Limb (tissue), 2 donors: ENCODE data around the gene DSN1.

Source experiments
- DNase-seq, 2 donors: peaks; one replicate each; pipeline ENCODE4 v3.0.0-alpha.2; 2016; ENCODE audit errors: extremely low spot score in 2 of 2

Gene DSN1

GRCh38 chr20:36795691-36796090, 22.1 kb upstream of the DSN1 start:
- no peak for DNase-seq

DNA sequence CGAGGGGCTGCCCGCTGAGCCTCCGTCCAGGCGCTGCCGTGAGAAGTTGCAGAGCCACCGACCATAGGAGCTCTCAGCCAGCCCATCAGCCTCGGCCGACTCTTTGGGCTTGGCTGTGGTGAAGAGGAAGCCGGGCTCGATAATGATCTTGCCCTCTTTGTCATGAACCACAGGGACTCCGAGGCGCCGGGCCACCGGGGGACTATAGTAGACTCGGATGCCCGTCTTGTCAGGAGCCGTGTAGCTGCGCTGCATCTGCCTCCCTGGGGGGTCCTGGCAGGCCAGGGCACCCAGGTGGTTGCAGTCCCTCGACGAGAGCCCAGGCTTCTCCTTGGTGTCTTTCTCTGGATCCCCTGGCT, 20.5 kb upstream of the DSN1 start:
- no peak for DNase-seq

DNA sequence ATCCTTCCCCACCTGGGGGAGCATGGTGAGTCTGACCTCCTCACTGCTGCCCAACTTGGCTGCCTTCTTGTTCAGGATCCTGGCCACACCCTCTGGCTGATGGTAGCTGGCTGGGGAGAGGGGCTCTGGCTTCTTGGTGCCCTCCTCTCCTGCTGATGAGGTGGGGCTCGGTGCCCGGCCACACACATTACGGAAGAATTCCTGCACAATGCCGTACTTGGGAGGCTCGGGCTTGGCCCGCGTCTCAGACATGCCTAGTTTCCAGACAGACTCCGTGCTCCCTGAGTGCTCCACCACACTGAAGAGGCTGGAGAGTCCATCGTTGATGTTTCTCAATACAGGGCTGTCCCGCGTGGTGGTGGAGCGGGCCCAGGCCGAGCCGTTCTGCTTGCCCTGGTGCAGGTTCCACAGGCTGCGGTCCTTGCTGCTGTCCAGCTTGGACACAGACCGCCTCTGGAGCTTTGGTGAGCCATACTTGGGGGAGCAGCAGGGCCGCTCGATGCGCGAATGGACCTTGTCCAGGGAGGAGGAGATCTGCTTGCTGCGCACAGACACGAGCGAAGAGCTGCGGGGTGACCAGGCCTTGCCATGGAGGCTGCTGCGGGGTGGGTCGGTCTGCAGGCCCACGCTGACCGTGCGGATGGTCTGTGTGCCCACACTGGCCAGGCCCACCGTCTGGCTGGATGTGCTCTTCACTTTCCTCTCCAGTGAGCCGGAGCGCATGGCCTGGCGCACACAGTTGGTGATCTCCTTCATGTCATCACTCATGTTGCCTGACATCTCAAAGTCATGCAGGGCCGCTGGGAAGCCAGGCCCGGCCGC, 19.9 kb upstream of the DSN1 start:
- DNase-seq, result no peak

GRCh38 chr20:36792422-36792821, 18.9 kb upstream of the DSN1 start:
- no peak for DNase-seq

GRCh38 chr20:36791862-36792261, 18.3 kb upstream of the DSN1 start:
- DNase-seq, result no peak

GRCh38 chr20:36786663-36787062, 13.1 kb upstream of the DSN1 start:
- no peak for DNase-seq

GRCh38 chr20:36786246-36786645, 12.7 kb upstream of the DSN1 start:
- DNase-seq, result no peak

DNA sequence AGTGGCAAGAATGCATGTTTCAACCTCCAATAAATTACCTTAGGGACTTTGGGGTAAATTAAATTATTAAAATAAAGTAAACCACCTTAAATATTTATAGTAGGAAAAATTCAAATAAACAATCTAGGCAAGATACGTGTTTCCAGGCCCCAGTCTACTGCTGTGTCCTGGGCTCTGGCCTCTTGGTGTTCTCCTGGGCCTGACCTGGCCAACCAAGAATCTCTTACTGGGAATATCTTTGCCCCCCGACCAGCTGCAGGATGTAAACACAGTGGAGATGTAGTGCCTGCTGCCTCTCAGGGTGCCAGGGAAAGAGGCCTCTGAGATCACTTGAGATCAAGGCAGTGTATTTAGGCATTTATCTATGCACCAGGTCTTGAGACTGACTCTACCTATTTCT, 11.7 kb upstream of the DSN1 start:
- DNase-seq, result no peak

GRCh38 chr20:36784900-36785299, 11.3 kb upstream of the DSN1 start:
- DNase-seq, result no peak

- no peak for DNase-seq
These were observed 10.6 kb upstream of the DSN1 start for GRCh38 chr20:36784116-36784515.

- DNase-seq, result no peak
These were observed 6.1 kb upstream of the DSN1 start for GRCh38 chr20:36779656-36780025.

DNA sequence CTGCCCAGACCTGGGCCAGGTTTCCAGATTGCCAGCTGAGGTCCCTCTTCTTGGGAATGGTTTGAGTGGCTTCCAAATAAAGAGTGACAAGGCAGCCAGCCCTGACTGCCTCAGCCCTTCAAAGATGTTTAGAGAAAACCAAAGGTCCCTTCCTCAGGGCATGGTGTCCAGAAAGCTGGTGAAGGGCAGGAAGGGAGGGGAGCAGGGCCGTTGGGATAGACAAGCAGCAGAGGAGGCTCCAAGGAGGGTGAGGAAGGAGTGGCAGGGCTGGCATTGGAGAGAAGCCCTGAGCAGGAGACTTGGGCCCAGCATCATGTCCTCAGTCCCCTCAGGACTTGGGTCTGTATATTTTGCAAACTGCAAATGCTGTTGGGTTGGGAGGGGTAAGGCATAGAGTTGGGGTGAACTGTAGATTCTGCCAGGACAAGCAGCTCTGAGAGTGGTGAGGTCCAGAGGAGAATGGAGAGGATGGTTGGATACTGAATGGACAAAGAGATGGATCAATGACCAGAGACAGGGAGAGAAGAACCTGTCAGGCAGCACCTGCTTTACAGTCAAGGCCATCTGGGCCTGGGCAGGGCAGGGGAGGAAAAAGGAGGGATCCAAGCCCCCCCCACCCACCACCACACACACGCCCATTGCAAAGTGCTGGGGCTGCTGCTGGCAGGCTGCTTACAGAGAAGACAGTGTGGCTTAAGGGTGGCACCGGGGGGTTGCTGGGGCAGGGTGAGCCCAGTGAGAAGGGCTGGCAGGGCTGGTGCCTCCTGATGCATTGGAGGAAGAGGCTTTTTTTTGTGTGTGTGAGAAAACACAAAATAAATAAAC, 5.5 kb upstream of the DSN1 start:
- no peak for DNase-seq

GRCh38 chr20:36777576-36777975, 4.0 kb upstream of the DSN1 start:
- DNase-seq, result no peak

DNA sequence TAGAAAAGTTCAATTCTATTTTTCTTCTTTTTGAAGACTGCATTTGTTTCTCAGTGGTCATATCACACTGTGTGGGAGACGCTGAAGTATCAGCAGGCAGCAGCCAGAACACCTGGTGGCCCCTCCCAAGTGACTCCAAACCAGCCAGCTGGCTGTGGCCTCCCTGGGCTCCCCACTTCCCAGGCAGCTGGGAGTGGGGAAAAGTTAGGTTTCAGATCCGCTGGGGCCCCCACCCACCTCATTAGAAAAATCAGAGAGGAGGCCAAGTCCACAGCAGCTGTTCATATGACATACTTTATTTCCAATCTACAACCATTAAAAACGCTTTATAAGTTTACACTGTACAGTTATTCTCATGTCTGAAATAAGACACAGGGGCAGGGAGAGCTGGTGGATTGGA, 3.6 kb upstream of the DSN1 start:
- DNase-seq, result peak in 1 of 2 donors; percentile 38

GRCh38 chr20:36775826-36776225, 2.3 kb upstream of the DSN1 start:
- no peak for DNase-seq

DNA sequence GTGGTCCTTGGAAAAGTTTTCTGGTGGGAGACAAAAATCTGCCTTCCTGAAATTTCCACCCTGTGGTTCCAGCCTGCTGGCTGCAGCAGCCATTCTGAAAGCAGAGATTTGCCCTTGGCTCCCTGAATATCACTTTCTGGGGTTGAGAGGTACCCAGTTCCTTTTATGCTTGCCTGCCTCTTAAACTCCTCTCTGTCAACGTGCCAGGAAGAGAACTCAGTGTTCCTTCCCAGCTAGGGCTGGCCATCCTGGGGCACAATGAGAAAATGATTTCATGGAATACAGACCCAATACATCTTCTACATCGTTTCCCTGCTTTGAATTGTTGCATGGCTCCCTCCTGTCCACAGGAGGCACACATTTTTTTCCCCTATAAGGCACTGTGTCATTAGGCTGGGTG, 1.6 kb upstream of the DSN1 start:
- no peak for DNase-seq

DNA sequence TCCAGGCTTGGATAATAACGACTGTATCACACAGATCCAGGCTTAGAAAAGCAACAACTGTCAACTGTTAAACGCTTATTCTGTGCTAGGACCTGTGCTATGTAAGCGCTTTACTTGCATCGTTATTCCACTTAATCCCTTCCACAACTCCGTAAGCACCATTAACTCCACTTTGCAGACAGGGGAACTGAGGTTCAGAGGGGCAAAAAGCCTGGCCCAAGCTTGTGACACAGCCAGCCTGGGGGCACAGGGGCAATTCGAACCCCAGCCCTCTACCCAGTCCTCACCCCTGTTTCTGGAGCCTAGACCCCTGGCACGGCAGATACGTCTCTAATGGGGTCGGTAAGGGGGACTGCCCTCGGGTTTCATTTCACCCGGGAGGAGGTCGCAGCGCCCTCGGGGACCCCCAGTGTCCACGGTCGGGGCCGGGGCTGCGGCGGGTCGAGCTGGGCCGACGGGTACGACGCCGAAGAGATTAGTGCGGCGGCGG, 411 bp downstream of the DSN1 start:
- DNase-seq, result no peak

GRCh38 chr20:36770680-36771079, 2.9 kb downstream of the DSN1 start:
- DNase-seq, result no peak

DNA sequence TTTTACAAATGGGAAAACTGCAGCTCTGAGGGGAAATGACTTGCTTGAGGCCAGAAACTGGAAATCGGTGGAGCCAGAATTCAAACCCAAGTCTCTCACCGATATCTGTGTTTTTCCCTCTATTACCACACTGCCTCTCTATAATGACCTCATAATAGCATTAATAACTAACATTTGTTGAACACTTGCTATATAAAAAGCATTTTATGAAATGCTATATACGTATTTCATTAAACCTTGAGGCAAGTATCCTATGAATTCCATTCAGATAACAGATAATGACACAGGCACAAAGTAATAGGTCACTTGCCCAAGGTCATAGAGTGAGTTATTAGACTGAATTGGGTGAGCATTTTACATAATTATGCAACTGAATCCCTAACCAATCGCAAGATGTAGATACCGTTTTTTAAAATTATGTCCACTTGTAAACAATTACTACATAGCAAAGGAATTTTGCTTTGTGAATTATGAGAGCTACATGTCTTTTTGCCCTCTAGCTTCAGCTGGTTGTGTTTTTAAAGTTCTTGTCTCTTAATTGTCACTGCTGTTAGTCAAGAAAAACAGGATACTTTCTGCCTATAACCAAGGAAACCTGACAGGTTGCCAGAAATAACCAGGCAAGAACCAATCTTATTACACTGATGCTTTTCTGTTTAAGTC, 4.7 kb downstream of the DSN1 start:
- DNase-seq, result no peak

- DNase-seq, result no peak
These were observed 12.4 kb downstream of the DSN1 start for GRCh38 chr20:36761125-36761524.

- no peak for DNase-seq
These were observed 12.9 kb downstream of the DSN1 start for GRCh38 chr20:36760647-36761046.

GRCh38 chr20:36758276-36758675, 15.3 kb downstream of the DSN1 start:
- no peak for DNase-seq
